Femur (tissue), 1 donor: ENCODE results near the gene RNU1-1.
"Not testable (repeated sequence)": the region's sequence is repeated elsewhere in the genome, so short reads cannot be mapped to it uniquely, and the experiment has no call there.

ENCODE experiments used
- DNase-seq: peaks from one replicate; pipeline ENCODE4 v3.0.0-alpha.2; 2017

Gene RNU1-1

GRCh38 chr1:16521288-16521583 is 7.2 kb upstream of the RNU1-1 start:
- DNase-seq = no peak

DNA sequence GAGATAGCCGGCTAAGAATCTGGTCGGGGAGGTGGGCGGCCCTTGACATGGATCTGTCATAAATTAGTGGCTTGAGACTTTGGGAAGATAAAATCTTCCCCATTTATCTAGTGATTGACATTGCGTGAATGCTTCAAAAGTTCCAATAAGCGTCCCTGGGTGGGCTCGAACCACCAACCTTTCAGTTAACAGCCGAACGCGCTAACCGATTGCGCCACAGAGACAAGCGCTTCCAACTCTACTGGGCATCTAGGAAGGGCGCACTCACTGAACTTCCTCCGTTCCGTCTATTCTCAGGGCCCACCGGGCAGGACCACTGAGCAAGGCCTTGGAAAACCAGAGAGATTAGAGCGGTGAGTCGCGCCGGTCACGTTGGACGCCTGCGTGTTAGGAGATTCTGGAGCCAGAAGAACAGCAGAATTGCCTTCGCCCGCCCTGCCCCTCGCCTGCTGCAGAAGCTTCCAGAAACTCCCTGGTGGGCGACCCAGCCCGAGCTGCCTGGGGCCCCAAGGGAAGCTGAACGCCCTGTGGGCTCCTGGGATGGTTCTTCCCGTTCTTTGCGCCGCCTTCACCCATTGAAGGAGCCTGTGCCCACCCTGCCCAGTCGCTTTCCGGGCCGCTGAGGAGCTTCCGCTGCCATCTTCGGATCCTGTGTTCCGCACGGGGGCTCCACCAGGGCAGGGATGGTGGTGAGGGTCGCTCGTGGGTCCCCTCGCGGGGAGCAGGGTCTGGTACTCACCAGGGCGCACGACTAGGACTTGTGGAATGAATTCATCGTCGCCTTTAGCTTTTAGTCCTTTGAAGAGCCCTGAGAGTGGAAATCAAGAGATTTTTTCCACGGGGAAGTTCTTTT is 6.6 kb upstream of the RNU1-1 start:
- DNase-seq = not testable (repeated sequence)

DNA sequence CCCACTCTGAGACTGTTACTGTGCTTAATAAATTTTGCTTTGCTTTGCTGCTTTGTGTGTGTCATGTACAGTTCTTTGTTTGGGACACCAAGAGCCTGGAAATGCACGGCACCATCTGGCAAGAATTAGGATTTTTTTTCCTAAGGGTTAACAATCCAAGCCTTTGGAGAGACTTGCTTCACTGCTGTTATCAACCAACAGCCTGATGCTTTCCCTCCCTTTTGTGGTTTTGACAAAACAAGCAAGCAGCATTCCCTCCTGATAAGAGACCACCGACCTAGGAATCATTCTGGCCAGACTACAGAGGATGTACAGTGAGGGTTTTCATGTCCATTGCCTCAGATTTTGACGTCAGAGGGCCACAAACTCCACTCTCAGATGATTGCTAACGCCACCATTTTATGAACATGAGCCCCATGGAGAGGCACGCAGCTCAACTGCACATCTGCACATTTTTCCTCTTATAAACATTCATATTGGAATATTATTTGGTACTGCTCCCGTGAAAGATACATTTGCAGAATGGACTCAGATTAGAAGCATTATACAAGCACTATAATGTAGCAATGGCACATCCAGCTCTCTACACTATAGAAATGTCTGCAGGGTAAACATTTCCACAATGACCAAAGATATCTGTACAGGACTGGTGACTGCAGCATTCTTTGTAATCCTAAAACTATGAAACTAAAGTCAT is 5.3 kb upstream of the RNU1-1 start:
- not testable (repeated sequence) for DNase-seq

- not testable (repeated sequence) for DNase-seq
Measured at GRCh38 chr1:16518913-16519254, 4.8 kb upstream of the RNU1-1 start.

DNA sequence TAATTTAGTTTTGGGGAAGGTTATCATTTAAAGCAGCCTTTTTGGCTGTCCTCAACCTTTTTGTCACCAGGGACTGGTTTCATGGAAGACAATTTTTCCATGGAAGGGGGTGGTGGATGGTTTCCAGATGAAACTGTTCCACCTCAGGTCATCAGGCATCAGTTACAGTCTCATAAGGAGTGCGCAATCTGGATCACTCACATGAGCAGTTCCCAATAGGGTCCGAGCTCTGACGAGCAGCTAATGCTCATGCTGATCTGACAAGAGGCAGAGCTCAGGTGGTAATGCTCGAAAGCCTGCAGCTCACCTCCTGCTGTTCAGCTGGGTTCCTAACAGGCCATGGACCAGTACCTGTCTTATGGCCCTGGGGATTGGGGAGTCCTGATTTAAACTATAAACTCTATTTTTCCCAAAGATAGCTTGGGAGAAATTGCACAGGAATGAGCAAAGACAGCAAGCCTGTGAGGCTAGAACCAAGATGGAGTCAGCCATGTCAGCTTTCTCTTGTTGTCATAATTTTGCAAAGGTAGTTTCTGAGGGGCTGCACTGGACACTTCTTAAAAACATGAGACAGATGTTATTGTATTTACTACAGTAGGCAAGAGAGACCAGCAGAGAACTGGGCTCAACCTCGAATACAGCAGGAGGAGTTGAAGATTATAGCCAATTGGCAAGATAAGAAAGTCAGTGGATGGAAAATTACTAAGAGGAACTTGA is 2.8 kb upstream of the RNU1-1 start:
- not testable (repeated sequence) for DNase-seq

DNA sequence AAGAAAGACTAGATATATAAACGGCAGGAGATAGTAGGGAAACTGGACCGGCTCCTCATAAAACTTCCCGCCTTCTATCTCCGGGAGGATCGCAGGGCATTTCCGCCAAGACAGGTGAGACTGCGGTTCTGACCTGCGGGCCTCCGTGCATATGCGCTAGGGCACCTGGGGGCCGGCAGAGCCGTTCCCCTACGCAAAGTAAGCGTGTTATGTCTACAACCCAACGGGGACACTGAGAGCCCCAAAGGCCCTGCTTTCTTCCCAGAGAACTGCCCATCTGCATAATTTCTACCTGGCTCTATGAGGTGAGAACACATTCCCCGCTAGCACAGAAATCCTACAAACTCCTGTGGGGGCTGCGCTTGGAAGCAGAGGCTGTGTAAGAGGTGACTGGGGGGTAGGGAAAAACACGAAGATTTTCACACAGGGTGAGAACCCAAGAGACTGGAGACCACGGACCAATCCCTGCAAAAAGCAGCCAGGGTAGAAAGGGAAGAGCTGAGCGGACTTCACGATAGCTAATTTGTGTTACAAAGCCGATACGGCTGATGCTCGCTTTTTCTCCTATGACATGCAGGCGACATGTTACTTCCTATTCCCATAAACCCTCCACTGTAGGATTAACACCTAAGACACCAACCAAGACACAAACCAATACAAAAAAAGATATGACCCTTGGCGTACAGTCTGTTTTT is 526 bp downstream of the RNU1-1 start:
- DNase-seq = peak; percentile 72

DNA sequence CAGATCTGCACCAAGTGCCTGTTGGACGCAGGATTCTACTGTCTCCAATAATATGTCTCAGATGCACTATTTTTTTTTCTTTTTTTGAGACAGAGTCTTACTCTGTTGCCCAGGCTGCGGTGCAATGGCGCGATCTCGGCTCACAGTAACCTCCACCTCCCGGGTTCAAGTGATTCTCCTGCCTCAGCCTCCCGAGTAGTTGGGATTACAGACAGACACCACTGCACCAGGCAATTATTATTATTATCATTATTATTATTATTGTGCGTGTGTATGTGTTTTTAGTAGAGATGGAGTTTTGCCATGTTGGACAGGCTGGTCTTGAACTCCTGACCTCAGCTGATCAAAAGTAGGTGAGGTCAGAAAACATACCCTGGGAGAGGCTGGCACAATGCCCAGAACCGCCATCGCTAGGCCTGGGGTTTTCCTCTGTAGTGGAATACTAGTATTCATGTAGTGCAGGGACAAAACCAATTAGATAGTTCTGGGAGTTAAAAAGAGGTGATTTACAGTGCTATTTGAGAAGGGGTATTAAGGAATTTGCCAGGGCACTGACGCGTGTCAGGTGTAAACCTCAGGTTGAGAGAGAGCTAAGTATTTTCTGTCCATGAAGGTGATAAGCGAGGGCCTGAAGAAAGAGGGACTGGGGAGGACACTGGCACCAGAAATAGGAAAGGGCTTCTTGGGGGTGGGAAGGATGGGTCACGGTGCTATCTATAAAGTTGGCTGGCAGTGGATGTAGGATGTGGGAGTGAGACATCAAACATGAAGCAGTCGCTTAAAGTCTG is 1.3 kb downstream of the RNU1-1 start:
- DNase-seq = not testable (repeated sequence)

GRCh38 chr1:16511926-16512325 is 2.2 kb downstream of the RNU1-1 start:
- not testable (repeated sequence) for DNase-seq

- DNase-seq = not testable (repeated sequence)
Measured at GRCh38 chr1:16508861-16509445, 5.1 kb downstream of the RNU1-1 start.

DNA sequence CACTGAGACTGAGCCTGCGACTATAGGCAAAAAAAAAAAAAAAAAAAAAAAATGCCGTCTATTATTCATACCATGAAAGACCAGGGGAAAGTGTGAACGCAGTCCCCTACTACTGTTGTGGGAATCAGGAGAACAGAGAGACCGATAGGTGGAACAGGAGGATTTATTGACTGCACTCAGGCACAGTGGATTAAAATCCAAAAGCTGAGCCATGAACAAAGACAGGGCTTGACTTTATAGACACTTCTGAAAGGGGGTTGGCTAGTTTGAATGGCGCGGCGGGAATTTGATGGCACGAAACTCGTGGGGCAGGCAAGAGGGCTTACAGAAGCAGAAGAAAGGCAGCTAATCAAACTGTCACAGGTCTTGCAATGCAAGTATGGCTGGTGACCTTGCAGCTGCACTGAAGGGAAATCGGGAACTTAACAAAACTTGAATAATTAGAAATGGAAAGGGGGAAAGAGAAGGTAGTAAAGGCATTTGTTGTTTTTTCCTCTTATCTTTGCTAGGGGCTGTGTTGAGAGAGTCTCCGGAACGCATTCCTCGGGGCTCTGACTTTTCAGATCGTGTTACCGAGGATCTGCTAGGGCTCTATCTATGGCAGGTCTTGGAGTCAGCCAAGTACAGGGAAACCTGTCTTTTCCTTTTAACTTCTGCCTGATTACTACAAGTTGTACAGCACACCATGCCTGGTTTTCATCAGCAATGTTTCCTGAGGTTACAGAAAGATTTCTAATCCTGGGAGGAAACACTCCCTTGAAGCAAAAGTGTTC is 7.5 kb downstream of the RNU1-1 start:
- DNase-seq = not testable (repeated sequence)

DNA sequence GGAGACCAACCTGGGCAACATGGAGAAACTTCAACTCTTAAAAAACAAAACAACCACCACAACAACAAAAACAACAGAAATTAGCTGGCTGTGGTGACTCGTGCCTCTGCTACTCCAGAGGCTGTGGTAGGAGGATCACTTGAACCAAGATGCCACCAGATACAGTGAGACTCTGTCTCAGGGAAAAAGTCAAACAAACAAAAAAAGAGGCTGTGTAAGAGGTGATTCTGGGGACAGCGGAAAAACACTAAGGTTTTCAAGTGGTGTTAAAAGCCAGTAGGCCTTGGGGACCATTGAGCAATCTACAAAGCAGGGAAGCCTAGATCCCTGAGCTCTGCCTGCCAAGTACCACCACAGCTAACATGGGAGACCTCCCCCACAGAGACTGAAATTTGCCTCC is 8.2 kb downstream of the RNU1-1 start:
- DNase-seq = not testable (repeated sequence)

DNA sequence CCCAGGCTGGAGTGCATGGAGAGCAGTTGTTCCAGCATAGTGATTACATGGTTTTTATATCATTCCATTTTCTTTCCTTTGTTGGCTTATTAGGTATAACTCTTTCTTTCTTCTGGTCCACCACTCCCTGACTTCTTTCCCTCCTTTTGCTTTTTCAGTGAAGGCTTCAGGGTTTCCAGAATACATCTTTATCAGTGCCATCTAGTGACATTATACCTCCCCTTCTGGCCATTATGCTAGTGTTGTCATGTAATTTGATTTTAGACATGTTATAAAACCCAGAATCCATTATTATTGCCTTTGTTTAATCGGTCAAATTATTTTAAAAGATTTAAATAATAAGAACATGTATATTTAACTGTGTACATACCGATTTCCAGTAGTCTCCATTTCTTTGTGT is 10.6 kb downstream of the RNU1-1 start:
- DNase-seq = no peak

DNA sequence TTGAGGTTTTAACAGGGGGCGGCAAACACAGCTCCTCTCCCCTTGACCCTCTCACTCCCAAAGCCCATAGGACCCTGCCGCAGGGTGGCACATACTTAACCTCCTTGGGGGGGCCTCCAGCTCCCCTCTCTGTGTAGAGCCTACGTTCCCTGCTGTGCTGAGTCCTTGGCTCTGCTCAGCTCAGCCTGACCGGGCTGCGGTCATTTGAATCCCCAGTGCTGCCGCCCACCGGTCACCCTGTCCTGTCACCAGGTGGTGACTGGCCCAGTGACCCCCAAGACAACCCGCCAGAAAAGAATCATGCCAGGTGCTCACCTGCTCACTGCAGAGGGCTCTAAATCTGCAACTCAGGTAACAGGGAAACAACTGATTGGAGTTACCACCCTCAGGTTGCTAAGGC is 12.6 kb downstream of the RNU1-1 start:
- DNase-seq = not testable (repeated sequence)

DNA sequence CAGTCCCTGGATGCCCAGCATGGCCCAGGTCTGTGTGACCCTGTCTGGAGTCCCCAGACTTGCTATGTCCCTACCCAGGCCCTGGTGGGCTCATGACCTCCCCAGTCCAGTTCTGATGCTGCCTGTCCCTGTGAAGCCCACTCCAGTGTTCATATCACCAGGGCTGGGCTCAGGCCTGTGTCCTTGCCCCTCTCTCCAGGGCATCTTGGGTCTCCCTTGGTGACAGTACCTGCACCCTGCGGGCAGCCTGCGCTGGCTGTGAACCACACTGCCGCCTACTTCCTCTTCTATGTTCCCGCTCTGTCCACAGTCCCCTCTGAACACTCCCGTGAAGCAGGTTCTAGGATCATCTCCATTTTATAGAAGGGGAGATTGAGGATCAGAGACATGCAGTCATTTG is 13.1 kb downstream of the RNU1-1 start:
- not testable (repeated sequence) for DNase-seq

GRCh38 chr1:16500466-16500865 is 13.6 kb downstream of the RNU1-1 start:
- not testable (repeated sequence) for DNase-seq

DNA sequence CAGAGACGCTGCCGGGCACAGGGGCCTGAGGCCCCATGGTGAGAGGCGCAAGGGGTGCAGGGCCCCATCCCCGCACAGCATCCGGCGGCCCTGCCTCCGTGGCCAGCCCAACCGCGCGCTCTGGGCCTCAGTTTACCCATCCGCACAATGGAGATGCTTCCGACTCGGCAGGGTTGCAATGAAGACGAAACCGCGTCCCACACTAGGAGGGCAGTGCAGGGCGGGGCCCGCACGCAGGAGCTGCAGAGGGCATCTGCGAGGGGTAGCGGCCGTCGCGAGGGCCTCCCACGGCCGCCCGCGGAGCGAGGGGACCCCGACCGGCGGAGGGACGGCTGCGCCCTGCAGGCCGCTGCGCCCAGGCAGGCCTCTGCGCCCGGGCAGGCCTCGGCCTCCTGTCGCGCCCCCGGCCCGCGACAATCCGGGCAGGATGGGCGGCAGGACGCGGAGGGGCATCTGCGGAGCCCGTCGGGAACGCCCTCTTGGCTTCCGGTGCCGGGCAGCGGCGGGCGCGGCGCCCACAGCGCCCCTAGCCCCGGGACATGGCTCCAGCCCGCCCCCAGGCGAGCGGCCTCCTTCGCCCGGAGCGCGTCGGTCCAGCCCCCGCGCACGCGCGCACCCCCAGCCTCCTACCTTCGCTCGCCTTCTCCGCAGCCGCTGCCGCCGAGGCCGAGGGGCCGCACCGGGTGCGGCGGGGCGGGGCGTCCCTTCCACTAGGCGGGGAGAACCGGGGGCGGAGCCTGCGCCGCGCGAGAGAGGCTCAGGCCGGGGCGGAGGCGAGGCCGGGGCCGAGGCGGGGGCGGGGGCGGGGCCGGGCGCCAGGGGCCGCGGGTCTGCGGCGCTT is 15.3 kb downstream of the RNU1-1 start:
- DNase-seq = peak; percentile 95

DNA sequence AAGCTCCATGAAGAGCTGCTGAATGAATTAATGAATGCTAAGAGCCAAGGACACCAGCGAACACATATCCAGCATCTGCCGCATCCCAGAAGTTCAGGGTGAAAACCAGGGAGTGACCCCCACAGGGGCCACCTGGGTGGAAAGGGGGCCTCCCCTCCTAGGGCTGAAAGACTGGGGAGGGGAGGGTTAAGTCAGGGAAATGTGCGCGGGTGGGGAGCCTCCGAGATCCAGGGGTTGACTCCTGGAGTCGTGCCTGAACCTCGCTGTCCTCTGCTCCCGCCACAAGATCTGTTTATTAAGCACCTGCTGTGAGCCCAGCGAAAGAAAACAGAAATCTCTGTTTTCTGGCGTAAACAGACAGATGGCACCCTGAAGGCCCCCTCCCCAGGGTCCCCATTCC is 16.0 kb downstream of the RNU1-1 start:
- not testable (repeated sequence) for DNase-seq

DNA sequence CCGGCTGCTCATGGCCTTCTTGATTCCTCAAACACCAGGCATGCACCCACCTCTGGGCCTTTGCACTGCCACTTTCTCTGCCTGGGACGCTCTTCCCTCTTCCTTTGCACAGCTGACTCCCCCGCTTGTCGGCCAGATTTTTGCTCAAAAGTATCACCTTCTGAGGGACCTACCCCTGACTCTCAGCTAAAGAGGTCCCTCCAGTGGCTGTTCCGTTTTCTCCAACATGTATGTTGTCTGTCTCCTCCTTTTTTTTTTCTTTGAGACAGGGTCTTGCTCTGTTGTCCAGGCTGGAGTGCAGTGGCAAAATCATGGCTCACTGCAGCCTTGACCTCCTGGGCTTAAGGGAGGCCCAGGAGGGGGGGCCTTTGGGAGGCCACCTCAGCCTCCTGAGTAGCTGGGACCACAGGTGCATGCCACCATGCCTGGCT is 16.6 kb downstream of the RNU1-1 start:
- DNase-seq = not testable (repeated sequence)

DNA sequence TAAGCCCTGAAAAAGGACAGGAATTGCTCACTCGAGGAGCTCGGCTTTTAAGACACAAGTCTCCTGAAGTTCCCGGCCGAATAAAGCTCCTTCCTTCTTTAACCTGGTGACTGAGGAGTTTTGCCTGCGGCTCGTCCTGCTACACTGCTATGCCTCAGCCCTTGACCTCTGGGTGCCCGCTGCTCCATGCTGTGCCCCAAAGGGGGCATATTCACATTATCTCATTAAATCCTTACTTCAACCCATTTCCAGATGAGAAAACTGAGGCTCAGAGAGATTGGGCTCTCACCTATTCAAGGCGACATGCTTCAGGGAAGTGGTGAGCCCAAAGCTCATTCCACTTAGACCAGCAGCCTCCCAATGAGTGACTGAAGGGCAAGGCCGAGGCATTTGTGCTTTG is 20.4 kb downstream of the RNU1-1 start:
- not testable (repeated sequence) for DNase-seq

- DNase-seq = not testable (repeated sequence)
Measured at GRCh38 chr1:16492937-16493336, 21.1 kb downstream of the RNU1-1 start.
